Thymus (tissue), 11 donors: ENCODE data around the gene ADAR. TPM values are rescaled to one million over a fixed set of nuclear protein-coding genes. Genes with fewer than 3 reads are reported as not detected.

Experiments
- DNase-seq, 9 donors: peaks; one replicate each; pipeline ENCODE4 v3.0.0-alpha.2; 2013; ENCODE audit warnings: low spot score in 9 of 9, low read depth in 6 of 9, missing footprints in 1 of 9
- H3K27ac ChIP-seq, 2 donors: one replicate each; pipeline ENCODE4 v1.5.1; 2013; ENCODE audit warnings: control low read depth in 1 of 2, low read depth in 1 of 2, low read length in 1 of 2, mild to moderate bottlenecking in 1 of 2, moderate library complexity in 1 of 2
- H3K27me3 ChIP-seq, 2 donors: one replicate each; pipeline ENCODE4 v1.5.1; 2013; ENCODE audit warnings: low read length in 1 of 2; ENCODE audit not compliant: control insufficient read depth in 2 of 2, insufficient read depth in 1 of 2
- H3K36me3 ChIP-seq, 2 donors: one replicate each; pipeline ENCODE4 v1.5.1; 2013; ENCODE audit warnings: low read length in 1 of 2, mild to moderate bottlenecking in 1 of 2, moderate library complexity in 1 of 2; ENCODE audit not compliant: control insufficient read depth in 2 of 2, insufficient read depth in 2 of 2
- H3K4me1 ChIP-seq, 2 donors: one replicate each; pipeline ENCODE4 v1.5.1; 2013; ENCODE audit warnings: low read length in 2 of 2; ENCODE audit not compliant: control insufficient read depth in 2 of 2, insufficient read depth in 2 of 2
- H3K4me3 ChIP-seq, 2 donors: one replicate each; pipeline ENCODE4 v1.5.1; 2013; ENCODE audit warnings: low read length in 2 of 2, control low read depth in 1 of 2, mild to moderate bottlenecking in 1 of 2
- H3K9me3 ChIP-seq, 2 donors: one replicate each; pipeline ENCODE4 v1.5.1; 2013; ENCODE audit warnings: low read length in 1 of 2, mild to moderate bottlenecking in 1 of 2; ENCODE audit not compliant: control insufficient read depth in 2 of 2, insufficient read depth in 1 of 2
- WGBS: extraction: QIAGEN DNeasy Blood & Tissue Kit; methylation state at CpG from one replicate; pipeline ENCODE4 v1.1.7; 2013; 5-methylcytosine and 5-hydroxymethylcytosine counted together
- polyA plus RNA-seq: library from polyadenylated mRNA; stranded (reverse); fragments of 200-250 nt; gene quantifications from one replicate; pipeline ENCODE4 v1.2.3, GENCODE V29; 2013
- total RNA-seq: library from RNA; stranded (reverse); fragments of 120-200 nt; gene quantifications from one replicate; pipeline ENCODE4 v1.2.4, GENCODE V29; 2013
- donor health status: healthy.

The ADAR gene
- total and polyA plus RNA-seq, 2 donors: 49.7 to 92.8 TPM

DNA sequence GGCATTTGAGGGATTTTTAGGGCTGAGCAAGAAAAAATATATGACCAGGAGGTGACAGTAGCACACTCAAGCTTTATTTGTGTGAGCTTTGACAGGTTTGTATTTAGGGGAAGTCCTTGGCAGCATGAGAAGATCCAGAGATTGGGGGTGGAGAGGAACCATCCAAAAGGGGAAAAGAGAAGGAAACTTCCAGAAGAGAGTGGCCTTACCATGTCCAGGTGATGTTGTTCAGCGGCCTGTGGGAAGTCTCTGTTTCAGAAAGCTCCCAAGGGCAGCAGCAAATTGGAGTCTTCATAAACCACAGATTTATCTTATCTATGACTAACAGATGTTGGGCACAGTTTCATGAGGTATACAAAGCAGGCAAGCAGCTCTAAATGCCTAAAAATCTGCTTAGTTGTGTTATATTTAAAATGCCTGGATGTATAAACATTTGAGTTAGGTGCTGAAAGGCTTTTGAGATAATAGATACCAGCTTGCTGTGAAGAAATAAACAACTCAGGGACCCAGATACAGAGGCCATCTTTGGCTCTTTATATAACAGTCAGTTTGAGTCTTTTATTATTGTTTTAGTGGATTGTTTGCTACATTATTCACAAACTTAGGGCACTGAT, 21.2 kb upstream of the ADAR start:
- WGBS: 86% methylated on average over 1 of the region's 1 CpG
- Histone ChIP-seq H3K4me1 (peaks cover 9 to 15% of the 10 kb centered on the region in 2 donors), H3K4me3 (no peak overlapping the region), H3K27me3 (peaks cover 0 to 5% of the 10 kb centered on the region in 2 donors), H3K36me3 (no peaks in the 10 kb centered on the region), H3K9me3 (peaks cover 0 to 3% of the 10 kb centered on the region in 2 donors), H3K27ac (no peak overlapping the region)
- no peak for DNase-seq

DNA sequence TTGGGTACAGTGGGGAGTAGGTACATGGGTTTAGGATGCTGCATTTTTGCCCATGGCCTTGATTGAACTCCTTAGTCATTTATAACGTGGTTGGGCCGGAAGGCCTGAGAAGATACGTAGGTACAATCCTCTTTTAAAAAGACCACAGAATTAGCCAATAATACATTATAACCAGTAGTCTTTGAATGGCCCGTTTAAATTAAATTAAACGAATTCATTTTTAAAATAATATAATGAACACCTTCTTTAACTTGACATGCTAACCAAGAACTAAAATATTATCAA, 20.1 kb upstream of the ADAR start:
- peaks cover 0 to 4% of the 10 kb centered on the region in 2 donors for H3K36me3 ChIP-seq
- no peak for DNase-seq
- peaks cover 9 to 15% of the 10 kb centered on the region in 2 donors for H3K4me1 ChIP-seq
- H3K27ac ChIP-seq: peak overlapping the region; percentile 84 to 90
- H3K4me3 ChIP-seq: peak overlapping the region; percentile 89 to 97
- WGBS: 34% methylated on average over 5 of the region's 5 CpGs
- peaks cover 0 to 4% of the 10 kb centered on the region in 2 donors for H3K27me3 ChIP-seq
- peaks cover 0 to 3% of the 10 kb centered on the region in 2 donors for H3K9me3 ChIP-seq

DNA sequence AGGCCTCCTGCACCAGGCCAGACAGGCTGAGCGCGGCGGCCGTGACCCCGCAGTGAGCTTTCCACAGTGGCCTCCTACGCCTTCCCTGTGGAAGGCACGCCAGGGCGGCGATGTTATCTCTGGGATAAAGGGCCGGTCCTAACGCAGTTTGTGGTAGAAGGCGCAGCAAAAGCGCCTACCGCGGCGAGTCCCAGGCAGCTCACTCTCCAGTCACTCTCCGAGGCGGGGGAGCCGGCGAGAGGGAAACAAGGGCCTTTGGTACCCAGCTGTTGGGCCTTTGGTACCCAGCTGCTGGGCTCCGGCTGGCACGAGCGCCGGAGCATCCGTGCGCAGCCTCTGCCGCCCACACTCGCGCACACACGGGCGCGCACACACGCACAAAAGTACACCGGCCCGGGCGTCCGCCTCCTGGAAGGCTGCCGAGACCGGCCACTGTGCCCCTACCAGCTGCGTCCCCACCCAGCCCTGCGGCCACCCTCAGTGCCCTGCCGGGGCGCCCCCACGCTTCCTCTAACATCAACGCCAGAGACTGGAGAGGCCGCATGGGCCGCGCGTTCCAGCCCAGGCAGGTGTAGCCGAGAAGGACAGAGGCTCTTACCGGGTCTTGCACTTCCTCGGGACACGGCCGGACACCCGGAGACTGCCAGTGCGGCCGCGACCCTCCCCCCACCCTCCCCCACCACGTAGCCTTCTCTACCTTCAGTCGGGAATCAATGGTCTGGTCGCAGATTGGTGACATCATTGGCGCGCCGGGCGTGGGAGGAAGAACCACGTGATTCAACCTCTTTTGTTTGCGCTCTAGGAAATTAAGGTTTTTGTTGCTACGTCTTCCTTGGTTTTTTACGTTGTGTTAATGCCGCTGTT, 19.5 kb upstream of the ADAR start:
- Histone ChIP-seq H3K27me3 (peaks cover 0 to 2% of the 10 kb centered on the region in 2 donors), H3K4me3 (peak overlapping the region; percentile 89 to 97), H3K4me1 (peaks cover 9 to 15% of the 10 kb centered on the region in 2 donors), H3K36me3 (peaks cover 0 to 5% of the 10 kb centered on the region in 2 donors), H3K9me3 (peaks cover 0 to 3% of the 10 kb centered on the region in 2 donors), H3K27ac (peak overlapping the region; percentile 84 to 90)
- under 1% methylated on average over 70 of the region's 70 CpGs for WGBS
- DNase-seq: peak; percentile 77 to 96 (median 87)

DNA sequence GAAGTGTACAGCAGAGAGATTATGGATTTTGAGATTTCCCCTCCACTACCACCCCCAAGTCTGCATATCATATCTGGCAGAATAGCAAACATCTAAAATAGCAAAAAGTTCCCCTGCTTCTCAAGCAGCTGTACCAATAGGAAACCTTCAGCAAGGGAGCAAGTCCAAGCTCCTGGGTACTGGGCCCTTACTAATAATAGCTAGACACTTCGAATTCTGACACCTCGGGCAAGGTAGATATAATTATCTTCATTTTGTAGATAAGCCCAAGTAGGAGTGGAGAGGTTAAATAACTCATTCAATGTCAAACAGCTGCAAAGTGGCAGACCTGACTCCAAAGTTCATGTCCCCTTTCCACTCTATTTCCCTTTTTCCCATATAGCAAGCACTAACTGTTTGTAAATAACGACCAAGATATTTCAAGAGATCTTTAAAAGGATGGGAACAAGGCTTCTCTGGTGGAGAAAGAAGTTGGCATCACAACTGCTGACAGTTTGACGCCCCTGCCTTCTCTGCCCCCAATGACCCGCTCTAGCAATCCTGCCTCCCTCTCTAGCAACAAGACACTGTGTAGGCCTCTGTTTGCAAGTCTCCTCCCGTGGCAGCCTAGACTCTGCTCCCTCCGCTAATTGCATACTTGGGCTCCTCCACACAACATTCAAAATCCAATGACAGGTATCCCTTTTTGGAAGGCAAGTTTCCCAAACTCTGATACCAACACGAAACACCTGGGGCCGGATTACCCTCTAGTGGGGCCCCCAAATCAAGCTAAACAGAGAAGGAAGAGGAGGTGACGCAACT, 18.7 kb upstream of the ADAR start:
- peak overlapping the region; percentile 76 to 90 for H3K27ac ChIP-seq
- 30% methylated on average over 10 of the region's 10 CpGs for WGBS
- H3K4me3 ChIP-seq: peak overlapping the region; percentile 89 to 97
- peaks cover 0 to 2% of the 10 kb centered on the region in 2 donors for H3K27me3 ChIP-seq
- H3K4me1 ChIP-seq: peaks cover 9 to 19% of the 10 kb centered on the region in 2 donors
- H3K36me3 ChIP-seq: peaks cover 0 to 13% of the 10 kb centered on the region in 2 donors
- peaks cover 0 to 3% of the 10 kb centered on the region in 2 donors for H3K9me3 ChIP-seq
- peak in 6 of 9 donors; percentile 4 to 69 (median 29) for DNase-seq

DNA sequence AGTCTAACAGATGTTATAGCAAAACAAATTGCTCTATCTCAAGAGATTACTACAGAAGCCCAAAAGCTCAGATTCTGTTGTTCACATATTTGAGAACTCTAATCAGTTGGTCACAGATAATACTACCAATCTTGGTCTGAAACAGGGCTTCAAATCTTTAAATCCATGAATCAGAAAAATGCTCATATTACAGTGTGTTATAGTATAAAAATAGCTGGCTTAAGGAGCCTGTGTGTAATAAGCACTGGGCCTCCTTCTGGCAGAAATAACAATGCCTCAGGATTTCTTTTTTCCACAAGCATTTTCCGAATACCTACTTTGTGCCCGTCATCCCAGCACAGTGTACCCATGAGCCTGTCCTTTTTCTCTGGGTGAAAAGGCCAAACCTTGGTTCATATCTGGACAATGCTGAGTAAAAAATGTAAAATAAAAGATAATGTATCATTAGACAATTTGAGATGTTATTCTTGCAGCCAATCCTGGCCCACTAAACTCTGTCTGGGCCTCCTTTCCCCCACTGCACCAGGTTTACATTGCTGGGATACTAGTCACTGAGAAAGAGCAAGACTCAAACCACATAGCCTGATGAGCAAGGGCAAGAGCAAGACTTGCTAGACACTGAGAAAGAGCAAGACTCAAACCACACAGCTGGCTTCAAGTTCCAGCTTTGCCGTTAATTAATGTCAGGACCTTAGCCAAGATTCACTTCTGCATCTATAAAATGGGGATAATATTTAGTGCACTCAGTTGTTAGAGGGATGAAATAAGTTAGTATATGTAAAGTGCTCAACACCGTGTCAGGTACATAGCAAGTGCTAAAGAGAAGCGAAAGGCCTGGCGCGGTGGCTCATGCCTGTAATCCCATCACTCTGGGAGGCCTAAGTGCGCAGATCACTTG, 17.0 kb upstream of the ADAR start:
- DNase-seq: no peak
- Histone ChIP-seq H3K4me3 (no peak overlapping the region), H3K9me3 (peaks cover 0 to 3% of the 10 kb centered on the region in 2 donors), H3K27me3 (no peaks in the 10 kb centered on the region), H3K4me1 (peaks cover 9 to 21% of the 10 kb centered on the region in 2 donors), H3K36me3 (peaks cover 0 to 13% of the 10 kb centered on the region in 2 donors), H3K27ac (no peak overlapping the region)
- WGBS: 96% methylated on average over 8 of the region's 8 CpGs

DNA sequence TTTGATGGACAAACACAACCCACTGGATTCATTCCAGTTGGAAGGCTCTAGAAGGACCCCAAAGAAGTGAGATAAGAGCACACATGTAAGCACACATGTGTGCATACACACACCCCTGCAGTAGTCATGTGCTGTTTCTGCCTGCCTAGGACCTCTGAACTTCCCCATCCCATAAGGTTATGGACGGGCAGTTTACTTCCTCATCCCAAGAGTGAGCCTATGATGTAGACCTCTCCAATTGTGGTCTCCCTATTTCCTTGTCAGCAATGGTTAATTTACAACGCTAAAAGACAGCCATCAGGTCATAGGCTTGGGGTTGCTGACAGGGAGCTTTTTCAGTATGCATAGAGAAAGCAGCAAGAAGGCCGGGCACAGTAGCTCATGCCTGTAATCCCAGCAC, 15.4 kb upstream of the ADAR start:
- no peaks in the 10 kb centered on the region for H3K27me3 ChIP-seq
- peaks cover 0 to 20% of the 10 kb centered on the region in 2 donors for H3K36me3 ChIP-seq
- H3K9me3 ChIP-seq: no peaks in the 10 kb centered on the region
- 79% methylated on average over 3 of the region's 3 CpGs for WGBS
- H3K4me3 ChIP-seq: no peak overlapping the region
- no peak for DNase-seq
- H3K4me1 ChIP-seq: peaks cover 9 to 21% of the 10 kb centered on the region in 2 donors
- no peak overlapping the region for H3K27ac ChIP-seq

DNA sequence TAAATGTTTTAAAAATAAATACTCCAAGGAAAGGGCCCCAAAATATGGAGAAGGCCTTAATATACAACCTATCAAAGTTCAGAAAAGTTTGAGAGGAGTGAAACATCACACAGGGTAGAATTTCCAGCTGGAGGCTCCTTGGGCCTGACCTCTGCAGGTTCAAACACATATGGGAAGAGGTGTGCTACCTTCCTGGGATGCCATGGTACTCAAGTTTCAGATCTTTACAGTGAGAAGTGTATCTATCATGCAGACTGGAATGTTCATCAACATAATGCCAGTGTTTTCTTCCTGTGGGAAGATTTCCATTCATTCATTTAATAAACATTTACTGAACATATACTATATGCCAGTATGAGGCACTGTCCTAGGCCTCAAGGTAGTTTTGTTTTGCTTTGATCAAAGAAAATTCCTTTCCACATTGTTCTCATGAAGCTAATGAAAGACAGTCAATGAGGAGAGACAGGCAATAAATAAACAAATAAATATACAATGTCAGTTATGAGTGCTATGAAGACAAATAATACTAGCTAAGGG, 14.6 kb upstream of the ADAR start:
- Histone ChIP-seq H3K9me3 (no peaks in the 10 kb centered on the region), H3K4me3 (no peak overlapping the region), H3K4me1 (peaks cover 9 to 19% of the 10 kb centered on the region in 2 donors), H3K27ac (no peak overlapping the region), H3K36me3 (peaks cover 0 to 21% of the 10 kb centered on the region in 2 donors), H3K27me3 (no peaks in the 10 kb centered on the region)
- no peak for DNase-seq

DNA sequence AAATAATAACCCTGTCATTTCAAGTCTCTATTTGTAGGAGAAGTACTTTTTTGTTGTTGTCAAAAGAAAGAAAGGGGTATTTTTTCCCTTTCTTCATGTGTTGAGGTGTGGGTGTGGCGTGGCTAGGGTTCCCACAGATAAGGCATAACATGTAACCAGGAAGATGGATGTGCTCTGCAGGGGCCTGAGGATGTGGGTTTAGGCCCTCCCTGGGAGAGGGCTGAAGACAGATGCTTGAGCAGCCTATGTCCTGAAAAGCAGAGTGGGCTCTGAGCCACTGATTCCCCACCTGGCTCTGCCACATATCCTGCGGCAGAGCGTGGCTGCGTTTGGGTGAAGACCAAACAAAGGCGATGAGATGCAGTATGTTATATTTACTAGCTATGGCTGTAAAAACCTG, 13.9 kb upstream of the ADAR start:
- WGBS: 69% methylated on average over 5 of the region's 5 CpGs
- Histone ChIP-seq H3K27me3 (no peaks in the 10 kb centered on the region), H3K4me3 (no peak overlapping the region), H3K9me3 (no peaks in the 10 kb centered on the region), H3K27ac (peak overlapping the region in 1 of 2 donors; percentile 51), H3K36me3 (peaks cover 0 to 21% of the 10 kb centered on the region in 2 donors), H3K4me1 (peaks cover 7 to 16% of the 10 kb centered on the region in 2 donors)
- no peak for DNase-seq
